GM12892 (cell line): ENCODE measurements around the gene SYT13.

Experiments
- DNase-seq: peaks from one replicate; pipeline ENCODE4 v3.0.0; 2011; ENCODE audit not compliant: insufficient read length
- FAIRE-seq: peaks from 2 replicates; lab custom pipeline; 2011; peaks lifted over from hg19 to GRCh38; lab: Jason Lieb, UNC
- POLR2A ChIP-seq: IDR thresholded peaks from 2 replicates; pipeline ENCODE4 v1.6.1; 2011; ENCODE audit warnings: low read depth, low read length, control low read depth
- POLR2AphosphoS5 ChIP-seq: IDR thresholded peaks from 2 replicates; pipeline ENCODE4 v1.6.1; 2011; ENCODE audit warnings: low read depth, low read length, control low read depth
- TAF1 ChIP-seq: IDR thresholded peaks from 2 replicates; pipeline ENCODE4 v1.6.1; 2011; ENCODE audit warnings: low read depth, mild to moderate bottlenecking, control low read depth, low read length, borderline replicate concordance

Gene SYT13

DNA sequence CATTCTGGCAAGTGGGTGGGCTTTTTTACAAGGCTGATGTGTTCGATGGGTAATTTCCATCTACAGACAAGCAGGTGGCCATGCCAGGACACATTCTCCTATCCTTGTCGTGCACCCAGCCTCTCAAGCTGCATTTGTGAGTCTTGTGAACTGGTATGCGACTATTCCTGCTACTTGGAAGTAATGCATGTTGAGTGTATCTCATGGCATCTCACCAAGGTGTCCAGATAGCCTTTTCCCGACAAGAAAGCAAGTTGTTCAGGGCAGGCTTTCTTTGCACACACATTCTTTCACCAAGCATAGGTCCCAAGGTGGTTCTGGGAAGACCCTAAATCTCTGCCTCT lies 18.8 kb upstream of the SYT13 start:
- TF ChIP-seq POLR2A (no peak), TAF1 (no peak), POLR2AphosphoS5 (no peak)
- DNase-seq, result no peak
- no peak for FAIRE-seq

GRCh38 chr11:45304111-45304991 lies 18.2 kb upstream of the SYT13 start:
- TF ChIP-seq POLR2AphosphoS5 (no peak), TAF1 (no peak), POLR2A (no peak)
- FAIRE-seq (no peak), DNase-seq (no peak)

DNA sequence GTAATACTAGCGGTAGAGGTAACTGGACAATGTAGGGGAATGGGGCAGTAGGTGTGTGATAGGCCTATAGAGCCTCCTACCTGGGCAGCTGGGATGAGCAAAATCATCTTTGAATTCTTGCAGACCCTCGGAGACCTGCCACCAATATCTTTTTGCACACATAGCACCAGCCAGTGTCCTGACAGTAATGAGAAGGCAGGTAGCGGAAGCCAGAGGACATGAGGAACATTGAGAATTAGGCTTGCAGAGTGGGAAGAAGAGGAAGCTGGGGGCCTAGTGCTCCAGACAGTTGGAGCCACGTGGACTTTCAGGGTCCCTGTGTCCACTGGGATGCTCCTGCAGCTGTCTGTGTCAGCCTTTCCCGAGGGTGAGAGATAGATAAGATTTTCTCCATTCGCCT lies 17.2 kb upstream of the SYT13 start:
- no peak for TF ChIP-seq POLR2AphosphoS5
- no peak for TF ChIP-seq POLR2A
- no peak for TF ChIP-seq TAF1
- DNase-seq (no peak), FAIRE-seq (no peak)

GRCh38 chr11:45301537-45302246 lies 15.6 kb upstream of the SYT13 start:
- DNase-seq (no peak), FAIRE-seq (no peak)
- no peak for TF ChIP-seq TAF1
- no peak for TF ChIP-seq POLR2A
- TF ChIP-seq POLR2AphosphoS5, result no peak

GRCh38 chr11:45300715-45301114 lies 14.6 kb upstream of the SYT13 start:
- no peak for TF ChIP-seq POLR2AphosphoS5
- no peak for TF ChIP-seq POLR2A
- TF ChIP-seq TAF1, result no peak
- no peak for FAIRE-seq
- no peak for DNase-seq

GRCh38 chr11:45298718-45299117 lies 12.6 kb upstream of the SYT13 start:
- DNase-seq (no peak), FAIRE-seq (no peak)
- TF ChIP-seq TAF1 (no peak), POLR2AphosphoS5 (no peak), POLR2A (no peak)

GRCh38 chr11:45296075-45296474 lies 9.9 kb upstream of the SYT13 start:
- TF ChIP-seq POLR2AphosphoS5 (no peak), POLR2A (no peak), TAF1 (no peak)
- no peak for FAIRE-seq

DNA sequence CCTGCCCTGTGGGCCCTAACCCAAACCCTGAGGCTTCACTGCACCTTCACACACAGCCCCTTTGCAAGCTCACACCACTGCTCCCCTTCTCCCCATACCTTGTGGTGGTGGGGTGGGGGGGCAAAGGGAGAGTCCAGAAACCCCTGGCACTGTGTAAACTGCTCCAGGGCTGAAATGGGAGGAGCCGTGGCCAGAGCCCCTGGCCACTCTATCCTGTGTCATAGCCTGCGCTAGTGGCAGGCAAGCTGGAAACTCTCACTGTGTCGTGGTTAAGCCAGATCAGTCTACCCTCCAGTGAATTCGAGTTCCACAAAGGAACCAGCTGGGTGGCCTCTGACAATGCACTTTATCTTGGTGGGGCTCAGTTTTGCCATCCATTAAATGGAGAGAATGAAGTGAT lies 8.4 kb upstream of the SYT13 start:
- TF ChIP-seq POLR2A, result no peak
- no peak for TF ChIP-seq POLR2AphosphoS5
- no peak for TF ChIP-seq TAF1
- DNase-seq (no peak), FAIRE-seq (no peak)

More at GRCh38 chr11:45296075-45296474, 9.9 kb upstream of the SYT13 start:
- DNase-seq, result no peak

GRCh38 chr11:45293566-45294192 lies 7.5 kb upstream of the SYT13 start:
- FAIRE-seq (peak; percentile 9), DNase-seq (peak; percentile 38)

- DNase-seq (no peak), FAIRE-seq (no peak)
- TF ChIP-seq POLR2AphosphoS5, result no peak
- no peak for TF ChIP-seq TAF1
- TF ChIP-seq POLR2A, result no peak
Observed at GRCh38 chr11:45290586-45290985, 4.4 kb upstream of the SYT13 start.

- DNase-seq, result no peak
- no peak for FAIRE-seq
- TF ChIP-seq TAF1 (no peak), POLR2AphosphoS5 (no peak), POLR2A (no peak)
Observed at GRCh38 chr11:45289369-45289768, 3.2 kb upstream of the SYT13 start.
